Measurements from ENCODE around the gene TKFC.

DNA sequence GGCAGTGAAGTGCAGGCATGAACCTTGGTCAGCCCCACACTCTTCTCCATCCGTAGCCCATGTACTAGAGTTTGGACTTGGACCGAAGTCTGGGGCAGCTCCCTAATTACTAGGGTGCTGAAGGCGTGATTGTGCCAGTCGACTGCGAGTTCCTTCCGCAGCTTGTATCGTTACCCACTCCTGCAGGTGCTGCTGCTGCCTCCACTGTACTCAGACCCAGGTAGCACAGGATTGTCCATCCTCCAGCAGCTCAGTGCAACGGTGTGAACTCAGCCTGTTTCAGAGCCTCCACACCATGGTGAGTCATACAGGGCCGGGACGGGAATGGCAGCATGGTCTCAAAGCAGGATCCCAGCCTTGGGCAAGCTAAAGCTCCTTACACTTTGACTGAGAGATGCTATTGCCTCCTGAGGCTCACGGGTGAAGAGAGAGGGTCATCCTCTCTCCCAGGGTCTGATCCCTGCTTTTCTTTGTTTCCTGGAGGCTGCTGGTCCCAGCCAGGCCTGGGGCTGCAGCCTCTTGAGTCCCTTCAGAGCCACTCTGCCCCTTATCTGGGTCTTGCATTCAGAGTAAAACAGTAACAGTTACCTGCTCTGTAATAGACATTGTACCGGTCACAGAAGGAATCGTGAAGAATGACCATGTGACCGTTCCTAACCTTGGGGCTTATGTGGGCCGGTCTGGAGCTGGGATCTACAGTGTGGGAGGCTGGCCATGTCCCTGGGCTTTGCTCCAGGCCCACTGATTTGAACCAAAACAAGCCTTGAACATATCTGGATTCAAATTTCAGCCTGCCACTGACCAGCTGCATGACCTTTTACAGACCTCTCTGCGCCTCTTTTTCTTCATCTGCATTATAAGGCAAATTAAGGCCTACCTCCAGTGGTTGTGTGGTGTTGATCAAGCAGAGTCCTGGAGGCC lies 1.7 kb downstream of the TKFC start:
- TF ChIP-seq, protein P1, sequence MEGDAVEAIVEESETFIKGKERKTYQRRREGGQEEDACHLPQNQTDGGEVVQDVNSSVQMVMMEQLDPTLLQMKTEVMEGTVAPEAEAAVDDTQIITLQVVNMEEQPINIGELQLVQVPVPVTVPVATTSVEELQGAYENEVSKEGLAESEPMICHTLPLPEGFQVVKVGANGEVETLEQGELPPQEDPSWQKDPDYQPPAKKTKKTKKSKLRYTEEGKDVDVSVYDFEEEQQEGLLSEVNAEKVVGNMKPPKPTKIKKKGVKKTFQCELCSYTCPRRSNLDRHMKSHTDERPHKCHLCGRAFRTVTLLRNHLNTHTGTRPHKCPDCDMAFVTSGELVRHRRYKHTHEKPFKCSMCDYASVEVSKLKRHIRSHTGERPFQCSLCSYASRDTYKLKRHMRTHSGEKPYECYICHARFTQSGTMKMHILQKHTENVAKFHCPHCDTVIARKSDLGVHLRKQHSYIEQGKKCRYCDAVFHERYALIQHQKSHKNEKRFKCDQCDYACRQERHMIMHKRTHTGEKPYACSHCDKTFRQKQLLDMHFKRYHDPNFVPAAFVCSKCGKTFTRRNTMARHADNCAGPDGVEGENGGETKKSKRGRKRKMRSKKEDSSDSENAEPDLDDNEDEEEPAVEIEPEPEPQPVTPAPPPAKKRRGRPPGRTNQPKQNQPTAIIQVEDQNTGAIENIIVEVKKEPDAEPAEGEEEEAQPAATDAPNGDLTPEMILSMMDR (conservative IDR thresholded peaks at IDR 0.05), result no peak
- no peak for TF ChIP-seq ZFX (IDR thresholded peaks at IDR 0.05)
